ENCODE data around the gene SHF. TPM values are rescaled to one million over a fixed set of nuclear protein-coding genes. Genes with fewer than 3 reads are reported as not detected.

SHF gene
- total and polyA plus RNA-seq, 2 donors (not counting 3 experiments of a cell fraction or from before 2014, with no cell fraction given): 2.8 to 5.2 TPM

GRCh38 chr15:45121020-45121419 is 66.7 kb downstream of the SHF start:
- CTCF ChIA-PET: interaction anchor here (1.1 to 2.0 kb wide), 2 partner anchors 12 to 42 kb away, joined by 3 to 8 read pairs; no protein-coding TSS in a partner anchor
- TF ChIP-seq CTCF (IDR thresholded peaks at IDR 0.05; ENCODE audit: extremely low read depth in 1 of 2, insufficient read depth in 1 of 2, low read depth in 1 of 2, low read length in 2 of 2) (no peak), EZH2 (IDR thresholded peaks at IDR 0.05; ENCODE audit: borderline replicate concordance, low read depth, low read length, severe bottlenecking) (no peak), MYC (IDR thresholded peaks at IDR 0.05; ENCODE audit: low read depth, low read length) (no peak), POLR2A (IDR thresholded peaks at IDR 0.05; ENCODE audit: low read depth, low read length) (no peak), MAX (IDR thresholded peaks at IDR 0.05; ENCODE audit: insufficient read depth, insufficient read length) (no peak)
- Histone ChIP-seq H4K20me1 (replicated peaks; ENCODE audit: control insufficient read depth, extremely low read depth, insufficient read depth, low read length) (no peaks in the 10 kb centered on the region), H3K4me3 (replicated peaks in 1 of 3; ENCODE audit: insufficient read depth in 1 of 3, low read depth in 1 of 3, low read length in 3 of 3) (no peak overlapping the region), H3K4me2 (ENCODE audit: insufficient read depth, low read length) (no peak overlapping the region), H3K9me3 (replicated peaks; ENCODE audit: control insufficient read depth, insufficient read depth, low read length) (no peaks in the 10 kb centered on the region), H3K27ac (ENCODE audit: insufficient read depth, low read depth, low read length) (no peak overlapping the region), H3K9ac (replicated peaks; ENCODE audit: extremely low read depth, insufficient read depth, low read length) (no peak overlapping the region), H3K36me3 (ENCODE audit: control insufficient read depth in 2 of 2, extremely low read depth in 1 of 2, insufficient read depth in 2 of 2, low read length in 2 of 2) (no peaks in the 10 kb centered on the region), H3K9me1 (replicated peaks; ENCODE audit: control insufficient read depth, extremely low read depth, insufficient read depth, low read length) (no peaks in the 10 kb centered on the region), H2AFZ (ENCODE audit: low read depth, low read length) (no peak overlapping the region), H3K79me2 (ENCODE audit: control insufficient read depth, insufficient read depth, low read length) (no peaks in the 10 kb centered on the region), H3K4me1 (ENCODE audit: control insufficient read depth, extremely low read depth, insufficient read depth, low read length) (peaks cover 10% of the 10 kb centered on the region), H3K27me3 (ENCODE audit: control insufficient read depth in 2 of 2, insufficient read depth in 2 of 2, low read length in 2 of 2) (peaks cover 31 to 44% of the 10 kb centered on the region in 2 experiments)
- POLR2A ChIA-PET: no interaction called here
- intact Hi-C loops (cut with micrococcal nuclease): no loop called here
- no peak for FAIRE-seq
- dilution Hi-C loops (cut with MboI; ENCODE audit: extremely low pct_ligation_motif_present, low sequenced_read_pairs): no loop called here
- DNase-seq (ENCODE audit: low read depth, low spot score): no peak
- BruUV-seq (replicated peaks): no TSS peak

All from endothelial cell of umbilical vein (primary cell).